NCI-H146 treated with DMSO at 0.1 percent for 48 hours (cell line): ENCODE measurements around the gene C8A.

Source experiments
- DNase-seq: peaks from one replicate; lab custom pipeline; 2025; ENCODE audit not compliant: unreplicated experiment; lab: John Stamatoyannopoulos, UW

The C8A gene

DNA sequence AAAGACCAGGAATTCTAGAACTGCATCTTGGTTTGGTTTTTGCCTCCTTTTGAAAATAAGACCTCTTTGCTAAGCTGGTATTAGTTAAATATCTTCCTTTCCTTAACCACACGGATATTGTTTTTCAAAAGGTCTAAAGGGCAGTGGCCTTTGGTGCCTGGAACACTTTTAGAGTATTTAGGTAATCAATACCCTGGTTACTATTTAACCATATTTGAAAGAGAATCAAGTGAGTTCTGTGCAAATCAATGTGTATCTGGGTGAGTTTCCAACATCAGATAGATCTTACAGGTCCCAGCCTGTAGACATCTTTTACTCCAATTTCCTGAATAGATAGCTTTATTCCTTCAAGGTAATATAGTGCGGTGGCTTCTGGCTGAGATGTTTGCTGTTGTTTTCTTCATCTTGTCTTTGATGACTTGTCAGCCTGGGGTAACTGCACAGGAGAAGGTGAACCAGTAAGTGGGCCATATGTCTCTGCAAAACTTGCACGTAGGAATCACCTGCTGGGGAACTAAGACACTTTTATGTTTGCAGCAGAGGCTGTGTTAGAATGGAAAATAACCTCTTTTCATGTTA lies at the start of gene C8A:
C8A (plus strand) TSS at position 277 of the 579 bp plus-strand sequence; CDS start at position 382, 105 bp downstream.
- no peak for DNase-seq

DNA sequence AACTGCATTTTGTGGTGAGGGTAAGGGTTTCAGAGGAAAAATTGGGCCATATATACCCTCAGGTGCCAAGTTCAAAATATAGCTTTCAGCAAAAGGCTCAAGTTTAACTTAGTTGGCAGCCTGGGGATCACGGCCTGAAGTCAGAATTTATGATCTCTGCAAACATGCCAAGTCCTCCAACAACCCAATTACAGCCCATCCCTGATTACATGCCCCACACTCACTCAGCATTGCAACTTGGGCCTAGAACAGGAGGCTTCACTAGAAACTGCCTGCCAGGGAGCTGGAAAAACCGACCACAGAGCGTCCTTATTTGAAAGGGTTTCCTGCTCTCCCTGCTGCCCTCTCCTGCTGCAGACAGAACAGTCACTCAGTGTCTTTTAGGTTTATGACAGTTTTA lies 47.8 kb upstream of the C8A start:
- no peak for DNase-seq

DNA sequence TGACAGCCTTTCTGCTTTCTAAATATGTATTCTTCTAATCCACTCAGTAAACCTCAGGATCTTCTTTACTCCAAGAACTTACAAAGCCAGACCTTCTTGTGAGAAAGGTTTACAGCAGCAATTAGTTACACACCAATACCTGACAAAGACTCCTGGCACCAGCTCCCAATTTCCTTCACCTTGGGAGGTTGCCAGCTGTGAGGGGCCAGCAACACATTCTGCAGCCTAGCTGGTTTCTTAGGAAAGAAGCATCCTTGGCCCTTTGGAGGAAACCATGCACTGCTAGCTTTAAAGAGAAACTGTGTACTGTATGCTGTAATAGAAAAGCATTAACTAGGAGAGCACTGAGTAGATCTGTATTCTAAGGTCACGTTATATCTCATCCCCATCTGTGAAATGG lies 46.2 kb upstream of the C8A start:
- DNase-seq = no peak

DNA sequence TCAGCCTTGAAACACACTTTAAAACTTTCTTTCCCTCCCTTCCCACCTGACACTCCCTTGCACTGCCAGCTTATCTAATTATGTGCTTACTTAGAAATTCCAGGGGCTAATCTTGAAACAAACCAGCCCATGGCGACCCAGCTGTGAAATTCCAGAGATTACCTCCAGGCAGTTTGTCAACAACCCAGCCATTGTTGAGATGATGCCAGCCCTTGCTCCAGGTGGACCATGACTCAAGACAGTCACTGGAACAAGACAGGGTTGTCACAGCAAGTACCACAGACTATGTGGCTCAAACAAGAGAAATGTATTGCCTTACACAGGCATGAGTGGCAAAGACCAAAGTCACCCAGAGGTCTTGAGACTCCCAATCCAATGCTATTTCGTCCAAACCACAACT lies 43.3 kb upstream of the C8A start:
- no peak for DNase-seq

DNA sequence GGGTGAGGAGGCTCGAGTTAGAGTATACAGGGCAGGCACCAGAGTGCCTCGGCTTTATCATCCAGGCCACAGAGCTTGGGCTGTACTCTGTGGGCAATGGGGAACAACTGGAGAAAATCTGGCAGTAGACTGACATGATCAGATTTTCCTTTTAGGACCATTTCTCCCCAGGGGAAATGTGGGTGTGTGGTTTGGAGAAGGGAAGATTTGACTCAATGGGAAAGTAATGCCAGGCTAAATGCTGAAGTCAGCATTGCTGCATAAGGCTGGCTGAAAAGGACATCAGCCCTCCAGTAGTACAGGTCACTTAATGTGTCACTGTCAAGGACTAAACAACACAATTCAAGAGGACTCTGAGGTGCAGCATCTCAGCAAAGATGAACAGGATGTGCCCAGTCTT lies 40.4 kb upstream of the C8A start:
- no peak for DNase-seq

DNA sequence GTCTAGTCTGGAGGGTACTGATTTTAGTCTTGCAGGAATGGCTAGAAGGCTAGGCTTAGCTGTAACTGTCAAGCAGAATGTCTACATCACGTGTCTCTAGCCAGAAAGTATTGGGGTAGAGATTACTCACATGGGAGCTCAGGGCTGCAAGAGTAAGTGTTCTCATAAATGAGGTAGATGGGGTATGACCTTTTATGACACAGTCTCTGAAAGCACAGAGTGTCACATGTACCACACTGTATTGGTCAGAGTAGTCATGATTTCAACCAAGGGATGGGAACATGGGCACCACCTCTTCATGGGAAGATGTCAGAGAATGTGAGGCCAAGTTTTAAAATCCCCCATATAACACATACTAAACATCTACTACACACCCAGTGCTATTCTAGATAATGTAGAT lies 38.3 kb upstream of the C8A start:
- DNase-seq = no peak

DNA sequence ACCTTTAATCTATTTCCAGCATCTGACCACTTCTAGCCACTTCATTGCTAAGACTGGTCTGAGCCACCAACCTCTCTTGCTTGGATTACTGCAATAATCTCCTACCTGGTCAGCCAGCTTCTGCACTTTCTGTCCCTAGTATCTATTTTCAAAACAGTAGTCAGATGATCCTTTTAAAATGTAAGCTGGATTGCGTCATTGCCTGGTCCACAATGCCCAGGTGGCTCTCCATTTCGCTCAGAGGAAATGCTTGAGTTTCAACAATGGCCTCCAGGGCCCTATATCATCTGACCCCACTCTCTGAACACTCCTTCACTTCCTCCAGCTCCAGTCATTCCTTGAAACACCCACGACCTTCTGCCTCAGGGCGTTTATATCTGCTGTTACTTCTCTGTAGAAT lies 37.7 kb upstream of the C8A start:
- DNase-seq = no peak

DNA sequence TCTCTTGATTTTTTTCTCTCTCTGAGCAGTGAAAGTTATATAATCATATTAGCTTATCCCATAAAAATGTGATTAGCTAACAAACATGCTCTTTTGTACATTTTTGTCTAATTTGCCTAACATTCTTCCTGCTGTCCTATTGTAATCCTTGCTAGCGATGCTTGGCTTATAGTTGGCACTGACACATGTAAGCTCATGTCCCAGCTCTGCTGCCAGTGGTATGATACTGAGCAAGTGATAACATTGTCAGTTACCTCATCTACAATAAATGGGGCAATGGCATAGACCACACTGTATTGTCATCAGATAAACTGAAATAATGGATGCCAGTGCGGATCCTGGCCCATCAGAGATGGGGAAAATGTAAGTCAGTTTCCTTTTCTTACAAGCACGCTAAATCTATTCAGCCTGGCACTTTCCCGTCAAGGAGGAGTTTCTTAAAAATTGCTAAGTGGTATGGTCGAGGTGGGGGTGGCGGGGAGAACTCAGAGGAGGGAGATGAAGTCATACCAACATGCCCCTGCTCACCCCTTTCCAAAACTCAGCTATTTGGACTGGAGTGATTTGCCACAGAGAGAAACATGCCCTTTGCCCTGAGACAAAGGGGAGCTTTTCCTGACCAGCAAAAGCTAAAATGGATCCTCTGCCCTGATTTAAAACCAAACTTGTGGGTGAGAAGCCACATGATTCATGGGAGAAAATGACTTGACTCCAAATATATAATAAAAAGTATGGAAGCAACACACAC lies 36.7 kb upstream of the C8A start:
- DNase-seq = no peak

DNA sequence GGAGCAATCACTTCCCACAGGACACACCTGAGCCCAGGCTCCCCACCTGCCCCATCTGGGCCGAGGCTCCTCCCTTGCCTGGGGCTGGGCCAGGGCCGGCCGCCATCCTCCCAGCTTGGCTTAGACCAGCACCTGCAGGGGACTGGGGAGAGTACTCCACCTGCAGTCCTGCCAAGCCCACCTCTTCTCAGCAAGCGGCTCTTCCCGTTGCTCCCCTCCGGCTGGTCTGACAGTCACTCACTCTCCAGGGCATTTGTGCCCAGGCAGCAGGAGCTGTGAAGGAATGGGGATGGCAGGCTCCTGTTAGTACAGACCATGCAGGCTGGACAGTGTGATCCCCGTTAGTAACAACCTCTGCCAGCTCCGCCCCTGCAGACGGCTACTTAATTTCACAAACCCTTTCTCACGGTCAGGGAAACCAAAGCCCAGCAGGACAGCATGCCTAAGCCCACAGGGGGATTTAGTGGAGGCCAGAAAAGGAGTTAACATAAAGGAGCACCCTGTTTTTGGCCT lies 35.2 kb upstream of the C8A start, which contains the start of gene FYB2:
FYB2 (minus strand) TSS at position 18 of the 513 bp plus-strand sequence. CDS start 114 bp downstream, outside the sequence.
- DNase-seq = no peak

DNA sequence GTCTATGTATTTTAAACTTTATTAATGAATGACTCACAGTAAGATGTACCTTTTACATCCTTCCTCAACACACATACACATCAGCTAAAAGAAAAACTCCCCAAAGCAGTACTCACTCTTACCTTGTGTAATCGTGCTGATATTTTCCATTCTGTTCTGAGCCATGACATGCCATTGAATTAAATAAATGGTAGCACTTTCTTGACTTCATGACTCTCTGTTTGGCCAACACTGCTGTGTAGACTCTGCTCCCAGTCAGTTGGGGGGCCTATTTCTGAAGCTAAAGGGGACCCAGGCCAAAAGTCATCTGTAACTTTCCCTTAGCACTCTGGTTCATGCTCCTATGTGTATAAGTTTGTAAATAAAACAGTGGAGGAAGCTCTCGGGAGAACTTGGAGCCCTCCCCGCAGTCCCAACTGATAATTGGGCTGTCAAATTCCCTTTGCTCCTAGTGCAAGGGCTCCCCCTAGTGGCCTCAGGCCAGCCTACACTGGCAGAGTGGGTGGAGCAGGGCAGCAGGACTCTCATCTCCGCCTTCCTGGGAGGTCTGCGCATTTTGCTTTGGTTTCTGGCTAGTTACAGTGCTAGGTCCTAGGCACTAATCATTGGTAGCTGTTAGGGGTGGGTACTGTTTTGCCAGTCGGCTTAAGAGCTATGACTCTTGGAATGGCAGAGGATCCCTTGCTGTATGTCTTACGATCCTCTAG lies 33.7 kb upstream of the C8A start:
- no peak for DNase-seq

DNA sequence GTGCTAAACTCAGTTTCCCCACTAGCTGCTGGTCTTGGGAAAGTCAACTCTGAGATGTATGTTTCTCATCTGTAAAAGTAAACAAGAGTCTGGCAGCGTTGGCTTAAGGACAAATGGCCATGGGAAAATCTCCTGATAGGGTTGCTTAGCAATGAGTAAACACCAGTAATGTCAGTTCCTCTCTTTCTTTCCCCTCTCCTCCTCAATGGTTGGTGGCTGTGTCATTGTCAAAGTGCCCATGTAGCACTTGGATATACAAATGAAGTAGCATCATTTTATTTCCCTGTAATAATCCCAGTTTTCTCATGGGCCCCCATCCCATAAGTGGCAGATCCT lies 33.2 kb upstream of the C8A start:
- no peak for DNase-seq

DNA sequence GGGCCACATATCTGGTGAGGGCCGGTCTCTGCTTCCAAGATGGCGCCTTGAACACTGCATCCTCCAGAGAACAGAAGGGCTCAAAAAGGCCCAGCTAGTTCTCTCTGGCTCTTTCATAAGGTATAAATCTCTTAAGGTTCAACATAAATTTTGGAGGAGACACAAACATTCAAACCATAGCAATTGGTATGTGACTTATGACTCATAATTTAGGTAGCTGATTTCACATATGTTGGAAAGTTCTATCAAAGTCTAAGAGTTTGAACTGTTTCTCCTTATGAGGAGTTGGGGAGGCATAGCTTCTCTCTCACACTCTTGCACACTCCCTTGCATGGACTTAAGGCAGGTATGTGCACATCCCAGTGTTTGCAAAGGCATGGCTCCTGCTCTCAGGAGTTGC lies 30.3 kb upstream of the C8A start:
- no peak for DNase-seq

DNA sequence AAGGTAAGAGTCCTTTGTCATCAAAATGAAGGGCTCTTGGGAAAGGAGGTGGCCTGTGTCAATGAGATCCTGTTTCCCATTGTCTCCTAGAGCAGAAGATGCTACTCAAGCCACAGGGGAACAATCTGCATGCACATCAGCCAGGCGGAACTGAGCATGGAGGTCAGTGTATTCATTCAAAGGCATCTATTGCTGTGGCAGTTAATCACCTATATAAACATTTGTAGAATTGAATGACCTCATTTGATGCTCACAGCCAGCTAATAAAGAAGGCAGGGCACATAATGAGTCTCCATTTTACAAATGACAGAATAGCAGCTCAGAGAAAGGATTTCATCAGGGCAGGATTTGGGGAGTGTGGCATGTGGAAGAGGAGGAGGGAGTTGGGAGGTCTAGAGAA lies 29.7 kb upstream of the C8A start:
- no peak for DNase-seq

DNA sequence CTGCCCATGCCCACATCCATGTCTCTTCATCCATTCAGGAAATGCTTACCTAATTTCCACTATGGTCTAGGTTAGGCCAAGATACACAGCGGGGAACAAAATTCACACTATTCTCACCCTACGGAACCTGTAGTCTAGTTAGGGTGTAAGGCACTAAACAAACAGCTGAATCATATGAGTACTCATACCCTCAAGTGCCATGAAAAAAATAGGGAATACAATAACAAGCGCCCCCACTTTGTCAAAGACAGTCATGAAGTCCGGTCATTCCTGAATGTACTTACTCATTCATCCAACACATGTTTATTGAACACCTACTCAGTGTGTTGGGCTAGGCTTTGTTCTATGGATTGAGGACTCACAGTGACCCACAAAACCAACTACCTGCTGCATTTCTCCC lies 29.2 kb upstream of the C8A start:
- no peak for DNase-seq

DNA sequence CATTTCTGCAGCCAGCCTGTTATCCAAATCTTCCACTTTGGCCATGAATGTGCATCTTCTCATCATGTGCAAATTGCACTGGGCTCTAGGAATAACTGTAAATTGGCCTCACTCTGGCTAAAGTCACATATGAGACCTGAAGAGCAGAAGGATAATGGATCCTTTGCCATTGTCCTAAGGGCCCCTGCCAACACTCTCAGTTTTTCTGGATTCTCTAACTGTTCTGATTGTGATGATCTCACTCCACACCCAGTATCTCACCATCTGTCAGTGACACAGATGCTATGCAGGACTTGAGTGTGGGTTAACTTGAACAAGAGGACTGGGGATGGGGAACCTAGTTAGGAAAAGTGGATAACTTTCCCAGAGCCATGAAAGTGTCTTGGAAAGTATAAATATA lies 26.9 kb upstream of the C8A start:
- no peak for DNase-seq

DNA sequence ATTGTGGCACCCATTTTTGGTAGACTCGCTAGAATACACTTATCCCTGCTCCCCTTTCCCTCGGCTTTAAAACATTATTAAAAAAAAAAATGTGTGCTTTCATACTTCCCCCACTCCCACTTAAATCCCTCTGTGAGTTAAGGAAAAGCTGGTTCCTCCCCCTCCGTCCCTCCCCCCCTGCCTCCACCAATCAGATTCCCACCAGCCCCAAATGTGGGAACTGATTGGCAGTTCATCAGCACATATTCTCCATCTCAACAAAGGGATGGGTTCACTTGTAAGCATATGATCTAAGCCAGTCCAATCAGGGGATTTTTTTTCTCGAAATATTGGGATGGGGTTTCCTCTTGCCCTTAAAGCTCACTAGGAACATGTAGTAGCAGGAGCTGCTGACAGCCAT lies 24.5 kb upstream of the C8A start:
- DNase-seq = no peak

DNA sequence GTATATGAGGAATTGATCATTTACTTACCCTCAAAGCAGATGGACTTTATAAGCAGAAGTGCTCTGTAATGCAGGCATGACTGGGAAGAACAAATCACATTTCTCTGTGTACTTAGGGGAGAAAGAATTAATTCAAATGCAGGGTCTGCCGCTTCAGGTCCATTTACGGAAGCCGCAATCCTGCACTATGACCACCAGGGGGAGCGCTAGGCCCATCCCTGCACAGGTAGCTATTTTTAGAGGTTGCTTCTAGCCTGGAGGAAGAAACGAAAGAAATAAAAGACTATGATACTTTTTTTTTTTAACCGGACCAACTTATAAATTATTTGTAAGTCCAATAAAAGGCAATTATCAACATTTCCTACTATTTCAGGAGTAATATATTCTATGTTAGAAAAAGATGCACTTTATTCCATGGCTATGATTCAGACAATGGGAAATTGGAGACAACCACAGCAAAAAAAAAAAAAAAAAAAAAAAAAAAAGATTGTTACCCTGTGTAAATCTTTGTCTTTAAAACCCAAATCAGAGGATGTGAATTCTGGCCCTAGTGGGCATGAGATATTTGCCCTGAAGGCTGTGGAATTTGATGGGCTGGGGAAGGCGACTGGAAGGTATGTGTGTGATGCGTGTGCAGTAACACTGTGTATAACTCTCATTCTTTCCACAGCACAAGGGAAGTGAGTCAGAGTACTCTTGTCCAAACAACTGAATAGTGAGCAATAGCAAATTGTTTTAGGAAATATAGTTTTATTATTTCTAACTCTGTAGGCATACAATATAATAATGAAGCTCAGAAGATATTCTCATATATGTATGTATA lies 22.5 kb upstream of the C8A start:
- no peak for DNase-seq

DNA sequence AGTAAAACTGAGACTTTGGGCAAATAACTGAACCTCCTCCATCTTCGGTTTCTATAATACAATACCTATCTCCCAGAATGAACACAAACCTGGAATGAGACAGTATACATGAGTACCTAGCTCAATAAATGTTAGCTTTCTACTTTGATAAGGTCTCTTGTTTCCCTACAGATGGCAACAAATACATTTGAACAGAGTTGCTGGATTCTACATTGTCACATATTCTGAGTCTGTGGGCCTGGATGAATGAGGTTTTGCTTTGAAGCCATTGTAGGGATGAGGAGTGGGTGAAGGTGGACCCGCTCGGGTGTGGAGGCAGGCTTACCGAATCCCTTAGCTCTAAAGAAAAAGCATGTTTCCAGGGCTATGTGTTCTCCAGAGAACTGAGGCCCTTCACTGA lies 21.5 kb upstream of the C8A start:
- no peak for DNase-seq

DNA sequence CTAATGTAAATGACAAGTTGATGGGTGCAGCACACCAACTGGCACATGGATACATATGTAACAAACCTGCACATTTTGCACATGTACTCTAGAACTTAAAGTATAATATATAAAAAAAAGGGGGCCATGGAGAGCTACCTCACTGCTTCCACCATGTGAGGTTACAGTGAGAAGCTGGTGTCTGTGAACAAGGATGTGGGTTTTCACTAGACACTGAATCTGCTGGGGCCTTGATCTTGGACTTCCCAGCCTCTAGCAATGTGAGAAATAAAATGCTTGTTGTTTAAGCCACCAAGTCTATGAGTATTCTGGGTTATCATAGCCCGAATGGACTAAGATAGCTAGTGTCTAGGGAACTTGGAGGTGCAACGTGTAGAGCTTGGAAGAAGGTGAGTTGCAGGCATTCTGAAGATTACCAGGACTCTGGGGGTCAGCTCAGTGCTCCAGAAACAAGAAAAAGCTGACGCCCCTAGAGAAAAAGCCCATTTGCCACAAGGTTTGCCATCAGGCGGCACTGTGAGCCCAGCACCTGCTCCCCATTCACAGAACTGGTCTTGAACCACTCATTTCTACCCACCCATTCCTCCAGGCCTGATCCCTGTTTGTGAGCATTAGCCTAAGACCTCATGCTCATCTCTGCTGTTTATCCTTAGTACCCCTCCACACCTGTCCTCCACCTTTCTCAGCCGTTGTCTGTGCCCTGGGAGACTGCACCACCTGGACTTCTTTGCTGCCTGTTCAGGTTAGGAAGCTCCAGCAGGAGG lies 20.3 kb upstream of the C8A start:
- no peak for DNase-seq

DNA sequence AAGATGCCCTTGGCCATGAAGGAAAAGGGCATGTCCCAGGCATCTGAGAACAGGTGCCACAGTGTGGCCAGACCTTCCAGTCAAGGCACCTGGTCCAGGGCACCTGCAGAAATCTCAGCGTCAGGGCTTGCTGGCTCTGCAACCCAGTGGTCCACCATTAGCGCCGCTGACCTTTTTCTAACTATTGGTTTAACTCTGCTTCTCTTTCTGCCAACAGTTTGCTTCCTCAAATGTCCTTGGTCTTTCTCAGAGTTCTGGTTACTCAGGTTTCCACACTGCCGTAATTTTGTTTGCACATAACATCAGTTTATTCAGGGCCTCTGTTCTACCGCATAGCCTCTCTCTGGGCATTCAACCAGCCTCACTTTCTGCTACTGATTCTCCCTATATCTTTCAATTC lies 18.9 kb upstream of the C8A start:
- DNase-seq = no peak

DNA sequence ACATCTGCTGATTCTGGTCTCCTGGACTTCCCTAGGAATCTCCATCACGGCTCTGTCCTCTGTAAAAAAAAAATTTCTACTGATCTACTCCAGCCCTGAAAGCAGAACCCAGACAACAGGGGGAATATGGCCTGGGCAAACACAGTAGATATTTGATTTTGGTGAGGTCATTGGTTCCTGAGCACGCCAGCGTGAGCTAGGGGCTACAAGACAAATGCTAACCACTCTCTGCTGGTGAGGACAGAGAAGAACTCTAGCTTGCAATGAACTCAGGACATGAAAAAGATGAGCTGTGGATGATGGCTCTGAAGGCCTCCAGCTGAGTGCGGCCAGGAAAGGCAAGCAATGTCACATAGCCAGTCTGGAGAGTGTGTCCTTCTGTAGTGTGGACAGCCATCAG lies 18.2 kb upstream of the C8A start:
- DNase-seq = no peak
